Measurements from ENCODE around the gene ATP10A.

GRCh38 chr15:25719101-25719985 is 143.8 kb downstream of the ATP10A start:
- TF ChIP-seq POLR2A (IDR thresholded peaks at IDR 0.05; ENCODE audit: low read length) (no peak), GATA1 (IDR thresholded peaks at IDR 0.05; ENCODE audit: low read depth, low read length) (no peak)

All from erythroblast (primary cell).